Measurements from ENCODE around the gene RNU7-1.

RNU7-1 gene

GRCh38 chr12:6927379-6928021, 16.1 kb upstream of the RNU7-1 start, which contains the start of gene ATN1:
ATN1 (plus strand) TSS chr12:6927959; CDS start chr12:6934002, 6,043 bp downstream.
- TF ChIP-seq CTCF (IDR thresholded peaks at IDR 0.05; ENCODE audit: low read depth, low read length, missing control alignments) = no peak
- no peak for DNase-seq (ENCODE audit: extremely low read depth, low read depth)

GRCh38 chr12:6928022-6928702, 15.5 kb upstream of the RNU7-1 start:
- no peak for DNase-seq (ENCODE audit: extremely low read depth, low read depth)
- no peak for TF ChIP-seq CTCF (IDR thresholded peaks at IDR 0.05; ENCODE audit: low read depth, low read length, missing control alignments)
- H3K4me3 ChIP-seq (replicated peaks; ENCODE audit: low read depth, low read length) = peak overlapping the region; percentile 91

More at GRCh38 chr12:6927379-6928021, 16.1 kb upstream of the RNU7-1 start, which contains the start of gene ATN1:
- peak within 1 kb of the TSS; percentile 91 for H3K4me3 ChIP-seq (replicated peaks; ENCODE audit: low read depth, low read length)

GRCh38 chr12:6928703-6929407, 14.8 kb upstream of the RNU7-1 start:
- DNase-seq (ENCODE audit: extremely low read depth, low read depth) = no peak
- no peak for TF ChIP-seq CTCF (IDR thresholded peaks at IDR 0.05; ENCODE audit: low read depth, low read length, missing control alignments)
- peak overlapping the region; percentile 91 for H3K4me3 ChIP-seq (replicated peaks; ENCODE audit: low read depth, low read length)

GRCh38 chr12:6929466-6930452, 13.9 kb upstream of the RNU7-1 start:
- H3K4me3 ChIP-seq (replicated peaks; ENCODE audit: low read depth, low read length) = peak overlapping the region; percentile 91
- TF ChIP-seq CTCF (IDR thresholded peaks at IDR 0.05; ENCODE audit: low read depth, low read length, missing control alignments) = no peak
- DNase-seq (ENCODE audit: extremely low read depth, low read depth) = no peak

- TF ChIP-seq CTCF (IDR thresholded peaks at IDR 0.05; ENCODE audit: low read depth, low read length, missing control alignments) = no peak
- no peak overlapping the region for H3K4me3 ChIP-seq (replicated peaks; ENCODE audit: low read depth, low read length)
- no peak for DNase-seq (ENCODE audit: extremely low read depth, low read depth)
Observed at GRCh38 chr12:6932766-6933165, 10.8 kb upstream of the RNU7-1 start.

GRCh38 chr12:6934110-6934509, 9.5 kb upstream of the RNU7-1 start:
- H3K4me3 ChIP-seq (replicated peaks; ENCODE audit: low read depth, low read length) = no peak overlapping the region
- DNase-seq (ENCODE audit: extremely low read depth, low read depth) = no peak
- TF ChIP-seq CTCF (IDR thresholded peaks at IDR 0.05; ENCODE audit: low read depth, low read length, missing control alignments) = no peak
